Activated T-helper 9 cell treated with anti-CD3 and anti-CD28 coated beads, Interleukin-2, amount 50 U/mL, for 16 hours (primary cell): ENCODE results near the gene PLA2G1B.

Experiments
- DNase-seq: peaks from one replicate; pipeline ENCODE4 v3.0.0-alpha.2; 2020; ENCODE audit warnings: low read depth

PLA2G1B gene

DNA sequence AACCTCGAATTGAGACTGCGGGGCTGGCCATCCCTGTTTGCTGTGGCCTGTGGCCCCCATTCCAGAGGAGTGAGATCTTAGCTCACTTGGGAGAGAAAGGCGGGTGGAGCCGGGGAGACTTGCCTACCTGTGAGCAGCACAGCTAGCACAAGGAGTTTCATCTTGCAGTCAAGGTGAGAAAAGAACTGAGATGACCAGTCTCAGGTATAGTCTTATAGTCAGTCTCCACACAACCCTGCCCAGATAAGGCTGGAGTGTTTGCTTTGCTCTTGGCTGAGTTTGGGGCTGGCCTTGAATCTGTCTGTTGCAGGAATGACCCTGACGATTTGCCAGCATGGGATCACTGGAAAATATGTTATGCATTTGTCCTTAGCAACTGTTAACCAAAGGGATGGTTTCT, at the start of gene PLA2G1B:
TSS of gene PLA2G1B (minus strand) at position 187 of the 400 bp plus-strand sequence. CDS start at position 161, 26 bp downstream.
- no peak for DNase-seq

DNA sequence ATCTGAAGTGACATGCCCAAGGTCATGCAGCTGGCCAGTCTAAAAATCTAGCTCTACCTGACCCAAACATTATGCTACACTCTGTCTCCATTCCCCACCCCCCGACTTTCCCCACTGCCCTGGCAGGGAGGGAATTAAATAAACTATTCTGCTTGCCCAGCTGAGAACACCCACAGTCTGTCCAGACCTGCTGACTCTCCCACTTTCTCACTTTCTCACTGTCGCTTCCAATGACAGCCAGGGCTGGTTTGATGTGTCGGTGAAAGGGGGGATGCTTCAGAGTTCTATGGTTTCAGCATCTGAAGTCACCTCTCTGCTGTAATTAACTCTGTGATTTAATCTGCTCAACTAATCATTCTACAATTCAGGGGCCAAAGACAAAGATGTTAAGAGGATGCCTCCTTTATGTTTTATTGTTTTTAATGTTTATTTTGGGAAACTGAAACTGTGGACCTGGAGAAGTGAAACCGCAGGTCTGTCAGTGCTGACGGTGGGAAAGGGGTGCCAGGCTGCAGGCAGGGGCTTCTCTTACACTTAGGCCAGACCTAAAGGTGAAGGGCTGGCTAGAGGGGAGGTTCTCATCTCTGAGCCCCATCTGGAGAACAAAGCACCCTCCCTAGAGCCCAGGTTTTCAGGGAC, 49.5 kb upstream of the PLA2G1B start:
- DNase-seq, result no peak

DNA sequence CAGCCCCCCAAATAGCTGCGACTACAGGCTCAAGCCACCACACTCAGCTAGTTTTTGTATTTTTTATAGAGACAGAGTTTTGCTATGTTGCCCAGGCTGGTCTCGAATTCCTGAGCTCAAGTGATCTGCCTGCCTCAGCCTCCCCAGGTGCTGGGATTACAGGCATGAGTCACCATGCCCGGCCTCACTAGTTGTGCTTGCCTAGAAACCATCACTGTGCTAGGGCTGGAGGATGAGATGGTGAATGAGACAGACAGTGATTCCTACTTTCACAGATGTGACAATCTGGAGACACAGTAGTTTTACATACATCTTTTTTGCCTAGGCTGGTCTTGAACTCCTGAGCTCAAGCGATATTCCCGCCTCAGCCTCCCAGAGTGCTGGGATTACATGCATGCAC, 48.8 kb upstream of the PLA2G1B start:
- no peak for DNase-seq

DNA sequence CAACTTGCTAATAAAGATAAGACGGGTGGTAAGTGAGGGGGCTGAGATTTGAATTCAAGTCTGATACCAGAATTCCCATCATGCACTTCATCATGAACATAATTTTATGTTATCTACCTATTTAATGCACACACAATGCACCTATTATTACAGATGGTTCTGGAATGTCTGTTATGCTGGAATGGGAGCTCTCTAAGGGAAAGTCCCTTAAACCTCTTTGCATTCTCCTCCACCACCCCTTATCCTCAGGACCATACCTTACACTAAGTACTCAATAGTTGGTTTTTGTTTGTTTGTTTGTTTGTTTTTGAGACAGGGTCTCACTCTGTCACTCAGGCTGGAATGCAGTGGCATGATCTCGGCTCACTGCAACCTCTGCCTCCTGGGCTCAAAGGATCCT, 48.4 kb upstream of the PLA2G1B start:
- DNase-seq, result no peak

GRCh38 chr12:120373683-120374082, 46.1 kb upstream of the PLA2G1B start:
- no peak for DNase-seq

- DNase-seq, result no peak
These were observed 43.0 kb upstream of the PLA2G1B start for GRCh38 chr12:120370343-120371243.

DNA sequence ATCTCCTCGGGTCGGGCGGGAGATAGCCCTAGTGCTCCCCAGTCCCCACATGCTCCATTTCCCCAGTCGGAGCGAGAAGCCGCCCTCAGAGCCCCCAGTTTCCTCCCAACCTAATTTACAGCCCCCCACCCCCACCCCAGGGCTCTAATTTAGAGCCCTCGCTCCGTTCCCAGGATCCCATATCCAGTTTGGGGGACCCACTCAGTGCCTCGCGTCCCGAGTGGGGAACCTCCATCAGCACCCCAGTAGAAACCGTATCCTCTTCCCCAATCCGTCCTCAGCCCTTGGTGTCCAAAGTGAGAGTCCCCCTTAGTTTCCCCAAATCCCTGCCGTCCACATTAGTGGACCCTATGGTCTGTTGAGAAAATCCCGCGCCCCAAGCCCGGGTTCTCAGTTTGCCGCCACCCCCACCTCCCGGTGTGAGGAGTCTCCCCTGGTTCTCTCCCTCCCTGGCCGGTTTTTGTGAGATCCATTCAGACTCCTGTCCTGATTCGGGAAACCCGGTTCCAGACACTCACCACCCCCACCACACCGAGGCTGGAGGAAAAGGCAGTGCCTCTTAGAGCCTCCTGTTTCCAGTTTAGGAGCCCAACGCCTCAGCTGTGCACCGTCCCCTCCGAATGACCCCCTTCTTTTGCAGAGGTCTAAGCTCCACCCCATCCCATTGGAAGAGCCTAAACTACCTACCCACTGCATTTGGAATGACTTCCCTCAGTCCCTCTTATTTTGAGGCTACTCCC, 42.2 kb upstream of the PLA2G1B start:
- DNase-seq, result no peak

DNA sequence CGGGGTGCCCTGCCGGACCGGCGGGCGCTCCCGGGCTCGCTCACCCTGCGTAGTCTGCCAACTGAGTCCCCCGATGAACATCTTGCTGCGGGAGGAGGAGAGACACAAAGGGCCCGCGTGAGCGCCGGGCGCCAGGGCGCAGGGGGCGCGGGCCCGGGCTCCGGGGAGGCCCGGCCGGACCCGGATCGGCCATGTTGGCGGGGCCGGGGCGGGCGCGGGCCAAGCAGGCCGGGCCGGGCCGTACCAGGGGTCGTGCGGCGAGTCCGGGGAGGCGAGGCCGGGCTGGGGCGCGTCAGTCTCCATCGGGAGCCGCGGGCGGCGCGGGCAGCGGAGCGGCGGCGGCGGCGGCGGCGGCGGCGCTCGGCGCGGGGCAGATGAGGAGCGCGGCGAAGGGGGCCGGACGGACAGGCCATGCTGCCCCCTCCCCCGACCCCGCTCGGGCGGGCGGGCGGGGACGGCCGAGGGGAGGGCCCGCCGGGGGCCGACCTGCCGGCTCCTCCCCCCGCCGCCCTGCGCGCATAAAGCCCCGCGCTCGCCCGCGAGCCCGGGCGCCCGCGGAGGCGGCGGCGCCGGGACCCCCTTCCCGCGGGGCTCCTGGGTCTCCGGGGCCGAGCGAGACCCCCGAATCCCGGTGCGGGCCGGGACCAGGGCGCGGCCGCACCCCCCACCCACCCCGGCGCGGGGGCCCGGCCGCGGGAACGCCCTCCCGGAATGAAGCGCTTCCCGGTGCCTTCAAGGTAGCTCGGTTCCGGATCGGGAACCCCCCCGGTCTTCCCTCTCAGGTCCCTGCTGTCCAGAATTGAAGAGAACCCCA, 41.4 kb upstream of the PLA2G1B start, which contains the start of gene MSI1:
TSS of gene MSI1 (minus strand) at position 376 of the 814 bp plus-strand sequence. CDS start at position 303, 73 bp downstream.
- DNase-seq, result no peak

DNA sequence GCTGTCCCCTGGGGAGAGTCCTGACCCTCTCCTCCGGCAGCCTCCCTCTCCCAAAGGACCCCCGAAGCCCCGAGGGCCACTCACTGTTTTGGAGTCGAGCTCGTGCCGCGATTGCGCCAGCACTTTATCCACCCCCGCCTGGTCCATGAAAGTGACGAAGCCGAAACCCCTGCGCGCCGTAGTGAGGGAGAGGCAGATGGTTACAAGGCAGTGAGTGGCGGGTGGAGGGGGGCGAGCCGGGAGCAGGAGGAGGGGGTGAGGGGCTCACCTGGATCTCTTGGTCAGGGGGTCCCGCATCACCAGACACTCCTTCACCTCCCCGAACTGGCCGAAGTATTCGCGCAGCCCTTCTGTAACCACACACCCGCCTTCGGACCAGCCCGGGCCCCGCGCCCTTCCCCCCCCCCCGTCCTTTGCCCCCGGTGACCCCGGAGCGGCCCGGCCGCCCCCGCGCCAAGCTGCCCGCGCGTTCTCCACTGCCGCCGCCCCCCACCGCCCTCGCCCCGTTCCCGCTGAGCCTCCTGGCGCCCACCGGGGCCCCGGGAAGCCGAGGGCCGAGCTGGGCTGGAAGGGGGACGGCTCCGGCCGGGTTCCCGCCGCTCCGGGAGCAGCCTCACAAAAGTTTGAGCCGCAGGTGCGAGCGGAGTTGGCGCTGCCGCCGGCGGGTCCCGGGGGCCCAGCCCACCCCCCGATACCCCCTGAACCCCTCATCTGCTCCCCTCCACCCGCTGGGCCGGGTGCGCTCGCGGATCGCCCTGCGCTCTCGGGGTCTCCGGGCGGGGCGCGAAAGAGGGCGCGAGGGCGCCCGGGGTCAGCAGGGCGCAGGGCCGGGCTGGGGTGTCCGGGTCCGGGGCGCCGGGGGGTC, 40.6 kb upstream of the PLA2G1B start:
- peak; percentile 12 for DNase-seq

DNA sequence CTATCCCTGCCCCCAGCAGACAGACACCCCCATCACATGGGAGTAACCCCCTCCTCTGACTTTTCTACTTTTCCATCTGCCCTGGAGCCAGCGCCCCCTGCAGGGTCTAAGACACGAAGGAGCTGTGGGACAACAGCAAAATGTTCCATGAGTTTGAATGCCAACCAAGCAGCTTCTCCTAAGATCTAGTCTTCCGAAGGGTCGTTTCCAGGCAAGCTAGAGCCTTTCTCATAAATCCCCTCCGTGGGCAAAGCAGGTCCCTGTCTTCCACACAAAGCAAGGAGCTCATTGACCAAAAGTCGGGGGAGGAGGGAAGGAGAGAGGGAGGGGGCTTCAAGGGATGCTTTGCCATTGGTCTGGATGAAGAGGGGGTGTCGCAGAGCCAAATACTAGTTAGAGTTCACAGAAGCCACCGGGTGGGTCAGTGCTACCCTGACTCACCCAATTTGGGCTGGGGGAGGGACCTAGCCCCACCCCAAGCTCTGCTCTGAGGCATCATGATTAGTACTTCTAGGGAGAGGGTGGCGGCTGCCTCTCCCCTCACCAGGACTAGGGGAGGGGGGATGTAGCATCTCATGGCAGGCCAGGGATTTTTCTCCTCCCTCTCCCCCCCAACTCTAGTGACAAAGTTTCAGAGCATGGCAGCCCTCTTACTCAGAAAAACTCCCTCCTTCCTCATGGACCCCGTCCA, 39.8 kb upstream of the PLA2G1B start:
- DNase-seq, result no peak

DNA sequence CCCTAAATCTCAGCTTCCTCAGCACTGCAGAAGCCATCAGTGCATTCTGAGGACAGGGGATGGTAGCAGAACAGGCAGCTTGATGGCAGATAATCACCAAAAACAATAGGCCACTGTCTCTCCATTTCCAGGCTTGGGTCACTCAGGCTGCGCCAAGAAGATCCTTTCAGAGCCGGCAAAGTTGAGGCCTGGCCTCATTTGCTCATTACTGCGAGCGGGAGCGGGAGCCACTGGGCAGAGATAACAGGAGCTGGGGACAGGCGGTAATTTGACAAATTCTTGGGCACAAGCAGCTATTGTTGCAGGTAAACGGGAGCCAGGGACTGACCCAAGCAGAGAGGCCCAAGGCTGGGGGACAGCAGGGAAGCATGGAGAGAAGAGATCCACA, 39.3 kb upstream of the PLA2G1B start:
- DNase-seq, result no peak

DNA sequence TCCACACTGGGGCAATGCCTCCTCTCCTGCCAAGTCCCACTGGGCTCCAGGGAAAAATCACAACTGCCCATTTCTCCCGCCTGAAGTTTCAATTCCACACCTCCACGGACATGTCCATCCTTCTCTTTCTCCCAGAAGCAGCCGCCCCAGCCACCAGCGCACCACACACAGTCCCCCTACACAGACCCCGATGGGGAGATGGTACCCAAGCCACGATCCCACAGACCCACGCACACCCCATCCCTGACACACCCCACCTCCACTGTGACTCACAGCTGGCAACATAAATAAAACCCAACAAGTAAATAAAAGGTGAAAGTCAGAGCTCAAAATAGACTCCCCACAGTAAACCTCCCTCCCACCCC, 38.7 kb upstream of the PLA2G1B start:
- no peak for DNase-seq

DNA sequence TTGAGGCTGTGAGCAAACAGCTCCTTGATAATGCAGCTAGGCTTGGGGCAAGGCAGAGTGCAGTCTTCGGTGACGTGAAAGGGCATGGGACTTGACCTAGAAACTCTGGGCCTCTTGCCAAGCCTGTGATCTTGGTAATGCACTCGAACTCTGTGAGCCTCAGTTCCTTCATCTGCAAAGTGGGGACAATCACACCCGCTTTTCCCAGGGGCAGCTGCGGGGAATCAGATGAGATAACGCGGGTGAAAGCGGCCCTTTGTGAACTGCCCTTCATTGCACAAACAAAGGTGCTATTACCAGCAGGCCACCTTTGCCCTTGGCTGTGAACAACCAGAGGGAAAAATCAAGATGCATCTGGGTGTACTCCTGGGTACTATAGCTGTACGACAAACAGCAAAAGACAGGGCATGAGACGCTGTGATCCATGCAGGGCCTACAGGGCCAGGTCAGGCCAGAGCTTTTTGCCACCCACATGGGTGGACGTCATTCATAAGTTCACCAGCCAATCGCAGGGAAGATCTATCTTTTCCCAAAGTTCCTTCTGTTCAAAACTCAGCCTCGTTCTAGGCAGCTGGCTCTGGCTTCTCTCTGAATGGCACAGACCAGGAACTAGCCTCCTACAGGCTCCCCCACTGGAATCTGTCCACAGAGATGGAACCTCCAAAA, 38.2 kb upstream of the PLA2G1B start:
- DNase-seq, result no peak

GRCh38 chr12:120364487-120364886, 36.9 kb upstream of the PLA2G1B start:
- no peak for DNase-seq

DNA sequence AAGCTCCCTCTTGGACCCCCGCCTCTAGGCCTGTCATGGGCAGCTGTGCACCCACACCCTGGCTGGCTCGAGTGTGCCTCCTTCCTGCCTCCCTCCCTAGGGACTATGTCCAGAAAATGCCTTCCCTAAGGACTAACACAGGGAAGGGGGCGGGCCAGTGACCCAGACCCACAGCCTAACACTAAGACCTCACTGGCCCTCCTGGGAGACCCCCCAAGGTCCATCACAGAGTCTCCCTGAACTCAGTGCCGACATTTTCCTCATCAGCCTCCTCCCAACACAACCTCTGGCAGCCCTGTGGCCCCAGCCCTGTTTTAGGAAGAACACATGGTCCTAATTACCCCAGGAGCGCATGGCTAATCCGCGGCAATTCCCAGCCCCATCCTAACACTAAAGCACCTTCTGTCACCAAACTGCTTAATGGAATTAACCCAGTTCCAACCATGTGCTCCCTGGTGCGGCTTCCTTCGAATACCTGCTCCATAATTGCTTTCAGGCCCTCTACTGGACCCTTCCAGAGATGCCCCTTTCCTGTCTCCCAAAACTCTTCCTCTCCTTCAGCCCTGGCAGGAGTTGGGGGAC, 35.8 kb upstream of the PLA2G1B start:
- DNase-seq, result no peak

DNA sequence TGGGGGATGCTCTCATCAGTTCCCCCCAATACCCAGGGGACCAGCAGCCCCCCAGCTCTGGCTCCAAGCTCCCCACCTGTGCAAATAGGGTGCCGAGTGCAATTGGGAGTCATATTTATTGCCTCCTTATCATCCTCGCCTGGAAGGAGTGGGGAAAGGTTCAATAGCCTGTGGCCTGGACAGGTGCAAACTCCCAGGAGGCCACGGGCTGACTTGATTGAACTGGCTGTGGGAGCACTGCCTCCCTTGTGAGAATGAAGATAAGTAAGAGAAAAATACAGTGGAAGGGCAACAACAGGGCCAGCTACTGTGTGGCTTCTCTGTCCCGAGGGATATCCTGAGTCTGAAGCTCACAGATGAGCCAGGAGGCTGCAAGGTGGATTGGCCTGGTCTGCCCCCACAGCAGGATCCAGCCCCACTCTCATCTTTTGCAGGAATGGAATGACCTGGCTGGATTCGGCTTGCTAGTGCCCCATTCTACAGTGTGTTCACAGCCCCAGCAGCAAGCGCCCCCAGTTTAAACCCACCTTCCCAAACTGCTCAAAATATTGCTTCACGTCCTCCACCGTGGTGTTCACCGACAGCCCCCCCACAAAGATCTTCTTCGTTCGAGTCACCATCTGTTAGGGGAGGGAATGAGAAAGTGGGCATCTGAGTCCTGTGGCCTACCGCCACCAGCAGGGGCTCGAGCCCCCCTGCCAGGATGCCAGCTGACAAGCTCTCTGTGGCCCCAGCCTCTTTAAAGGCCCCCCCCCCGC, 35.1 kb upstream of the PLA2G1B start:
- DNase-seq, result no peak

DNA sequence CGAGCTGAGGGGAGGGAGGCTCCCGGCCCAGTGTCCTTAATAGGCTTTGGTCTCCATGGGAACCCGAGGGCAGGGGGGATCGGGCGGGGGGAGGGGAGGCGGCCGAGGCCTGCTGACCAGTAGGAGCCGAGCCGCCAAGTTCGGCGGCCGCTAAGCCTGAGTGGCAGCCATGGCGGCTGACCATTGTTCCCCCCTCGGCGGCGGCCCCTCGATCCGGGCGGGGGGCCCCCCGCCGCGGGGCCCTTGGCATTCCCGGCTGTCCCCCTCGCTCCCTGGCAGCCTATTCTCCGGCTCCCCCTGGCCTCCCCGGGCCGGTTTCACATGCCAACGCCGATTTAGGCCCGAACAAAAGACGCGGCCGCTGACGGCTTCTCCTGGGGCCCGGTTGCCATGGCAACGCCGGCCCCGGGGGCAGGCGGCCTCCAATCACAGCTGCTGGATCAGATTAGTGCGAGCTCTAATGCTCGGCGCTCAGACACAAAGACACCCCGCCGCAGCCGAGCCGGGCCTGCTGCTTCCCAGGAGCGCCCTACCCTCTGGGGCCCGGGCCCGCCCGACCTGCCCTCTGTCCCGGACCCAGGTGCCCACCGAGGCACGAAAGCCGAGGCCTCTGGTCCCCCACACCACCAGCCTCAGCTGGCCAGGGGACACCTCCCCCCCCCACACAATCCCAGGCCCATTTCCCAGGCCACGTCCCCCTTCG, 34.1 kb upstream of the PLA2G1B start:
- DNase-seq, result no peak

GRCh38 chr12:120359128-120359527, 31.5 kb upstream of the PLA2G1B start:
- no peak for DNase-seq
